Uterus (tissue), 4 donors: ENCODE data around the gene ZNF446. TPM values are rescaled to one million over a fixed set of nuclear protein-coding genes. Genes with fewer than 3 reads are reported as not detected.
"Not testable (repeated sequence)": the region's sequence is repeated elsewhere in the genome, so short reads cannot be mapped to it uniquely, and the experiment has no call there.

ENCODE experiments used
- DNase-seq, 2 donors: peaks; one replicate each; pipeline ENCODE4 v3.0.0-alpha.2; 2019 to 2020
- H3K27ac ChIP-seq, 2 donors: fragments of 200-600 bp; sonication (generic); 1 replicate in 1 of 2; 2 replicates in 1 of 2; pipeline ENCODE4 v1.5.1; 2016 to 2018
- H3K27me3 ChIP-seq, 2 donors: fragments of 200-600 bp; sonication (generic); one replicate each; pipeline ENCODE4 v1.5.1; 2018 to 2019; ENCODE audit warnings: control low read depth in 1 of 2
- H3K36me3 ChIP-seq, 2 donors: fragments of 200-600 bp; sonication (generic); one replicate each; pipeline ENCODE4 v1.5.1; 2019; ENCODE audit warnings: control low read depth in 1 of 2
- H3K4me1 ChIP-seq, 2 donors: fragments of 200-600 bp; sonication (generic); one replicate each; pipeline ENCODE4 v1.5.1; 2018 to 2019; ENCODE audit warnings: control low read depth in 1 of 2
- H3K4me3 ChIP-seq, 2 donors: fragments of 200-600 bp; sonication (generic); 1 replicate in 1 of 2; 2 replicates in 1 of 2; pipeline ENCODE4 v1.5.1; 2018 to 2019; ENCODE audit warnings: mild to moderate bottlenecking in 1 of 2
- H3K9me3 ChIP-seq, 2 donors: fragments of 200-600 bp; sonication (generic); one replicate each; pipeline ENCODE4 v1.5.1; 2019; ENCODE audit warnings: control low read depth in 1 of 2
- CTCF ChIP-seq, 4 experiments: fragments of 200-600 bp in 2 of 4; fragments of 450-650 bp in 2 of 4; sonication (generic) in 2 of 4; IDR thresholded peaks; one replicate each; pipeline ENCODE4 v1.5.1; 2016 to 2019; ENCODE audit warnings: antibody characterized with exemption in 4 of 4, mild to moderate bottlenecking in 2 of 4, moderate library complexity in 1 of 4
- POLR2A ChIP-seq, 2 donors: fragments of 450-650 bp; IDR thresholded peaks; one replicate each; pipeline ENCODE4 v1.6.1; 2016; ENCODE audit warnings: antibody characterized with exemption in 2 of 2, mild to moderate bottlenecking in 1 of 2, moderate library complexity in 1 of 2
- intact Hi-C: fragments of 100-400 bp; cut with DNase I; formaldehyde crosslinking; loops from one replicate; pipeline ENCODE4 v1.15.1; 2023; ENCODE audit warnings: low total_unique reads
- total RNA-seq, 4 donors: library from RNA; depleted of rRNA in 3 of 4; stranded (reverse); fragments of >200 nt in 3 of 4; gene quantifications; one replicate each; pipeline versions ENCODE4 v1.1.0 to v1.2.4, GENCODE V29; 2014 to 2023
- donor health status: DM: yes; HTN: yes; CAD: no.

ZNF446 gene
- total RNA-seq, 4 donors from 2014 or later: 1.8 to 18.7 (median 11.4) TPM

GRCh38 chr19:58466089-58466759, 9.9 kb upstream of the ZNF446 start:
- no peak overlapping the region for H3K27ac ChIP-seq
- no peaks in the 10 kb centered on the region for H3K9me3 ChIP-seq
- H3K4me3 ChIP-seq: peak overlapping the region; percentile 97
- intact Hi-C loops: no loop called here
- H3K4me1 ChIP-seq: peaks cover 0 to 6% of the 10 kb centered on the region in 2 donors
- no peaks in the 10 kb centered on the region for H3K36me3 ChIP-seq
- TF ChIP-seq POLR2A (IDR thresholded peaks at IDR 0.05): no peak
- no peak for TF ChIP-seq CTCF (IDR thresholded peaks at IDR 0.05)
- no peak for DNase-seq
- H3K27me3 ChIP-seq: no peaks in the 10 kb centered on the region

GRCh38 chr19:58466760-58467589, 9.2 kb upstream of the ZNF446 start, which contains the start of gene ZNF324:
TSS of gene ZNF324 (plus strand) at chr19:58467080. CDS start at chr19:58469186, 2,106 bp downstream.
- Histone ChIP-seq H3K9me3 (no peaks in the 10 kb centered on the region), H3K4me3 (peak within 1 kb of the TSS; percentile 97), H3K27ac (peak within 1 kb of the TSS; percentile 47 to 74), H3K4me1 (peaks cover 0 to 6% of the 10 kb centered on the region in 2 donors), H3K36me3 (no peaks in the 10 kb centered on the region), H3K27me3 (no peaks in the 10 kb centered on the region)
- DNase-seq: peak; percentile 97
- intact Hi-C loops: no loop called here
- TF ChIP-seq POLR2A (IDR thresholded peaks at IDR 0.05): peak; percentile 7 to 62
- peak in 1 of 4 experiments; percentile 10 for TF ChIP-seq CTCF (IDR thresholded peaks at IDR 0.05)

GRCh38 chr19:58468216-58468839, 7.8 kb upstream of the ZNF446 start:
- Histone ChIP-seq H3K27me3 (no peaks in the 10 kb centered on the region), H3K4me3 (no peak overlapping the region), H3K9me3 (no peaks in the 10 kb centered on the region), H3K27ac (no peak overlapping the region), H3K4me1 (peaks cover 0 to 6% of the 10 kb centered on the region in 2 donors), H3K36me3 (no peaks in the 10 kb centered on the region)
- intact Hi-C loops: no loop called here
- no peak for TF ChIP-seq POLR2A (IDR thresholded peaks at IDR 0.05)
- TF ChIP-seq CTCF (IDR thresholded peaks at IDR 0.05): no peak
- DNase-seq: no peak

- Histone ChIP-seq H3K9me3 (no peaks in the 10 kb centered on the region), H3K4me1 (peaks cover 0 to 6% of the 10 kb centered on the region in 2 donors), H3K27me3 (no peaks in the 10 kb centered on the region), H3K27ac (no peak overlapping the region), H3K36me3 (no peaks in the 10 kb centered on the region), H3K4me3 (no peak overlapping the region)
- TF ChIP-seq CTCF (IDR thresholded peaks at IDR 0.05): no peak
- no peak for TF ChIP-seq POLR2A (IDR thresholded peaks at IDR 0.05)
- intact Hi-C loops: no loop called here
- DNase-seq: no peak
Observed at GRCh38 chr19:58469241-58470013, 6.7 kb upstream of the ZNF446 start.

GRCh38 chr19:58470837-58471543, 5.2 kb upstream of the ZNF446 start:
- H3K4me1 ChIP-seq, DNase-seq, H3K27ac ChIP-seq, intact Hi-C loops, H3K9me3 ChIP-seq, H3K4me3 ChIP-seq, H3K27me3 ChIP-seq, H3K36me3 ChIP-seq: not testable (repeated sequence)
